SJCRH30 (cell line): ENCODE results near the gene DNAH10. TPM values are rescaled to one million over a fixed set of nuclear protein-coding genes. Genes with fewer than 3 reads are reported as not detected.

Experiments used
- DNase-seq, 2 experiments: peaks; one replicate each; pipeline ENCODE4 v3.0.0-alpha.2; 2015 to 2020
- H3K27ac ChIP-seq: fragments of 250-450 bp; sonication (Bioruptor Pico); 2 replicates; pipeline ENCODE4 v1.5.1; 2020; ENCODE audit warnings: mild to moderate bottlenecking, moderate library complexity
- H3K27me3 ChIP-seq: fragments of 250-450 bp; sonication (Bioruptor Pico); 2 replicates; pipeline ENCODE4 v1.5.1; 2020; ENCODE audit warnings: mild to moderate bottlenecking, moderate library complexity
- H3K36me3 ChIP-seq: fragments of 250-450 bp; sonication (Bioruptor Pico); 2 replicates; pipeline ENCODE4 v1.5.1; 2020; ENCODE audit warnings: mild to moderate bottlenecking, moderate library complexity
- H3K4me1 ChIP-seq: fragments of 250-450 bp; sonication (Bioruptor Pico); 2 replicates; pipeline ENCODE4 v1.5.1; 2020; ENCODE audit warnings: mild to moderate bottlenecking, moderate library complexity
- H3K4me3 ChIP-seq: fragments of 250-450 bp; sonication (Bioruptor Pico); 2 replicates; pipeline ENCODE4 v1.5.1; 2020; ENCODE audit warnings: mild to moderate bottlenecking, moderate library complexity
- H3K9me3 ChIP-seq: fragments of 250-450 bp; sonication (Bioruptor Pico); replicated peaks from 2 replicates; pipeline ENCODE4 v1.5.1; 2020; ENCODE audit warnings: mild to moderate bottlenecking, moderate library complexity
- total RNA-seq: library from RNA; depleted of rRNA; stranded (reverse); fragments of >200 nt; shearing (Covaris generic); gene quantifications from 2 replicates; pipeline ENCODE4 v1.2.3, GENCODE V29; 2014

Gene DNAH10
- total RNA-seq, 1 experiment from 2014 or later = 5.6 TPM

- no peak for DNase-seq
- Histone ChIP-seq H3K27ac (no peak overlapping the region), H3K4me1 (no peaks in the 10 kb centered on the region), H3K27me3 (no peaks in the 10 kb centered on the region), H3K36me3 (peaks cover 33% of the 10 kb centered on the region), H3K4me3 (no peak overlapping the region), H3K9me3 (no peaks in the 10 kb centered on the region)
Observed at GRCh38 chr12:123727878-123728277, 34.2 kb upstream of the DNAH10 start.

GRCh38 chr12:123731596-123731995, 30.5 kb upstream of the DNAH10 start:
- no peak overlapping the region for H3K4me3 ChIP-seq
- no peaks in the 10 kb centered on the region for H3K4me1 ChIP-seq
- H3K27ac ChIP-seq = no peak overlapping the region
- H3K36me3 ChIP-seq = peaks cover 25% of the 10 kb centered on the region
- H3K9me3 ChIP-seq = no peaks in the 10 kb centered on the region
- no peak for DNase-seq
- no peaks in the 10 kb centered on the region for H3K27me3 ChIP-seq

- no peaks in the 10 kb centered on the region for H3K4me1 ChIP-seq
- no peak overlapping the region for H3K27ac ChIP-seq
- no peaks in the 10 kb centered on the region for H3K9me3 ChIP-seq
- no peak for DNase-seq
- no peak overlapping the region for H3K4me3 ChIP-seq
- H3K27me3 ChIP-seq = no peaks in the 10 kb centered on the region
- H3K36me3 ChIP-seq = peaks cover 28% of the 10 kb centered on the region
Observed at GRCh38 chr12:123732251-123732650, 29.9 kb upstream of the DNAH10 start.

- Histone ChIP-seq H3K4me3 (no peak overlapping the region), H3K9me3 (no peaks in the 10 kb centered on the region), H3K4me1 (no peaks in the 10 kb centered on the region), H3K27me3 (no peaks in the 10 kb centered on the region), H3K36me3 (peaks cover 30% of the 10 kb centered on the region), H3K27ac (no peak overlapping the region)
- DNase-seq = no peak
Observed at GRCh38 chr12:123733229-123733628, 28.9 kb upstream of the DNAH10 start.

- H3K36me3 ChIP-seq = peaks cover 35% of the 10 kb centered on the region
- no peak for DNase-seq
- H3K4me1 ChIP-seq = no peaks in the 10 kb centered on the region
- H3K4me3 ChIP-seq = no peak overlapping the region
- H3K9me3 ChIP-seq = no peaks in the 10 kb centered on the region
- H3K27me3 ChIP-seq = no peaks in the 10 kb centered on the region
- H3K27ac ChIP-seq = no peak overlapping the region
Observed at GRCh38 chr12:123734268-123734667, 27.8 kb upstream of the DNAH10 start.

GRCh38 chr12:123741937-123742572, 20.0 kb upstream of the DNAH10 start:
- no peaks in the 10 kb centered on the region for H3K27me3 ChIP-seq
- no peak for DNase-seq
- no peaks in the 10 kb centered on the region for H3K4me1 ChIP-seq
- no peak overlapping the region for H3K27ac ChIP-seq
- H3K36me3 ChIP-seq = peaks cover 23% of the 10 kb centered on the region
- H3K9me3 ChIP-seq = no peaks in the 10 kb centered on the region
- no peak overlapping the region for H3K4me3 ChIP-seq

GRCh38 chr12:123743002-123743401, 19.1 kb upstream of the DNAH10 start:
- Histone ChIP-seq H3K4me1 (no peaks in the 10 kb centered on the region), H3K27me3 (no peaks in the 10 kb centered on the region), H3K9me3 (no peaks in the 10 kb centered on the region), H3K27ac (no peak overlapping the region), H3K4me3 (no peak overlapping the region), H3K36me3 (peaks cover 17% of the 10 kb centered on the region)
- DNase-seq = no peak

- no peaks in the 10 kb centered on the region for H3K4me1 ChIP-seq
- DNase-seq = no peak
- H3K4me3 ChIP-seq = no peak overlapping the region
- H3K36me3 ChIP-seq = peaks cover 23% of the 10 kb centered on the region
- no peaks in the 10 kb centered on the region for H3K27me3 ChIP-seq
- no peak overlapping the region for H3K27ac ChIP-seq
- no peaks in the 10 kb centered on the region for H3K9me3 ChIP-seq
Observed at GRCh38 chr12:123744836-123745235, 17.3 kb upstream of the DNAH10 start.

GRCh38 chr12:123747309-123747708, 14.8 kb upstream of the DNAH10 start:
- H3K9me3 ChIP-seq = no peaks in the 10 kb centered on the region
- H3K36me3 ChIP-seq = peaks cover 18% of the 10 kb centered on the region
- H3K27ac ChIP-seq = no peak overlapping the region
- H3K27me3 ChIP-seq = no peaks in the 10 kb centered on the region
- DNase-seq = no peak
- H3K4me3 ChIP-seq = no peak overlapping the region
- no peaks in the 10 kb centered on the region for H3K4me1 ChIP-seq

- H3K9me3 ChIP-seq = no peaks in the 10 kb centered on the region
- H3K36me3 ChIP-seq = peaks cover 17% of the 10 kb centered on the region
- DNase-seq = no peak
- no peaks in the 10 kb centered on the region for H3K27me3 ChIP-seq
- no peak overlapping the region for H3K4me3 ChIP-seq
- H3K4me1 ChIP-seq = no peaks in the 10 kb centered on the region
- H3K27ac ChIP-seq = no peak overlapping the region
Observed at GRCh38 chr12:123748161-123748560, 13.9 kb upstream of the DNAH10 start.

GRCh38 chr12:123748661-123749060, 13.4 kb upstream of the DNAH10 start:
- no peaks in the 10 kb centered on the region for H3K9me3 ChIP-seq
- H3K4me3 ChIP-seq = no peak overlapping the region
- peaks cover 19% of the 10 kb centered on the region for H3K36me3 ChIP-seq
- H3K27me3 ChIP-seq = no peaks in the 10 kb centered on the region
- no peak for DNase-seq
- H3K27ac ChIP-seq = no peak overlapping the region
- H3K4me1 ChIP-seq = no peaks in the 10 kb centered on the region

GRCh38 chr12:123749355-123749754, 12.7 kb upstream of the DNAH10 start:
- no peaks in the 10 kb centered on the region for H3K27me3 ChIP-seq
- no peaks in the 10 kb centered on the region for H3K4me1 ChIP-seq
- H3K27ac ChIP-seq = no peak overlapping the region
- H3K9me3 ChIP-seq = no peaks in the 10 kb centered on the region
- H3K36me3 ChIP-seq = peaks cover 19% of the 10 kb centered on the region
- no peak for DNase-seq
- no peak overlapping the region for H3K4me3 ChIP-seq

- no peak for DNase-seq
- Histone ChIP-seq H3K4me3 (no peak overlapping the region), H3K9me3 (no peaks in the 10 kb centered on the region), H3K4me1 (no peaks in the 10 kb centered on the region), H3K36me3 (peaks cover 19% of the 10 kb centered on the region), H3K27ac (no peak overlapping the region), H3K27me3 (no peaks in the 10 kb centered on the region)
Observed at GRCh38 chr12:123750159-123750656, 11.9 kb upstream of the DNAH10 start.

GRCh38 chr12:123752046-123752445, 10.1 kb upstream of the DNAH10 start:
- Histone ChIP-seq H3K4me3 (no peak overlapping the region), H3K27me3 (no peaks in the 10 kb centered on the region), H3K27ac (no peak overlapping the region), H3K9me3 (no peaks in the 10 kb centered on the region), H3K36me3 (peaks cover 19% of the 10 kb centered on the region), H3K4me1 (no peaks in the 10 kb centered on the region)
- no peak for DNase-seq

GRCh38 chr12:123754041-123754772, 7.9 kb upstream of the DNAH10 start:
- Histone ChIP-seq H3K27me3 (no peaks in the 10 kb centered on the region), H3K4me3 (no peak overlapping the region), H3K36me3 (peaks cover 14% of the 10 kb centered on the region; the same call in 1 of the 2 replicates), H3K9me3 (no peaks in the 10 kb centered on the region), H3K4me1 (no peaks in the 10 kb centered on the region), H3K27ac (no peak overlapping the region)
- no peak for DNase-seq
